Embryonic facial prominence (tissue), 1 donor: ENCODE results near the gene SRPK1.

Experiments used
- DNase-seq: peaks from one replicate; pipeline ENCODE4 v3.0.0-alpha.2; 2016; ENCODE audit errors: extremely low spot score

SRPK1 gene

DNA sequence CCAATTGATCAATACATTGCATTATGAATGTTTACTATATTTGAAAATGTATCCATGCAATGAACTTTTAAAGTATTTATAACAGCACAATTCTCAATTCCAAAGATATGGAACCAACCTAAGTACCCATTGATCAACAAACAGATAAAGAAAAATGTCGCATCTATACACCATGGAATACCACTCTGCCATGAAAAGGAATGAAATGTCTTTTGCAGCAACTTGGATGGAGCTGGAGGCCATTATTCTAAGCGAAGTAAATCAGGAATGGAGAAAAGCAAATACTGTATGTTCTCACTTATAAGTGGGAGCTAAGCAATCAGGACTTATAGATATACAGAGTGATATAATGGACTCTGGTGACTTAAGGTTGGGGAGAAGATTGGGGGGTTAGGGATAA, 22.9 kb downstream of the SRPK1 start:
- no peak for DNase-seq

DNA sequence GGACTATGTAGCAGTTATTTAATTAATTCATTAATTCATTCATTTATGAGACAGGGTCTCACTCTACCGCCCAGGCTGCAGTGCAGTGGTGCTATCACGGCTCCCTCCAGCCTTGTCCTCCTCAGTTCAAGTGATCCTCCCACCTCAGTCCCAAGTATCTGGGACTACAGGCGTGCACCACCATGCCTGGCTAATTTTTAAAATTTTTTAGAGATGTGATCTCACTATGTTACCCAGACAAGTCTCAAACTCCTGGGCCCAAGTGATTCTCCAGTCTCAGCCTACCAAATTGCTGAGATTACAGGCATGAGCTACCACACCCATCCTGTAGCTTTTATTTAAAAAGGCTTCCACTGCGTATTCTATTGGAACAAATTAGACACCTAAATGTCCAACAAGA, 23.4 kb downstream of the SRPK1 start:
- DNase-seq: no peak

DNA sequence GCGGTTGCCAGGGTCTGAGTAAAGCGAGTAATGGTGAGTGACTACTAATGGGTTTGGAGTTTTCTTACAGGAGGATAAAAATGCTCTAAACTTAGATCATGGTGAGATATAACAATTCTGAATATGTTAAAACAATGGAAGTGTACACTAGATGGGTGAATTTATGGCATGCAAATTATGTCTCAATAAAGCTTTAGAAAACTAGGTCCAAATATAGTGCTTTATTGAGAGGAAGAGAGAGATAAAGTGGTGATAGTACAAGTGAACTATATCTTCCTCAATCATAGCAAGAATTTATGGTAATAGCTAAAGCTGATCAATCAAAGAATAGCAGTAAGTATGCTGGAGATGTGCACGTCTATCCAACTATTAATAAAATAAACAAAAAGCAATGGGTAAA, 23.9 kb downstream of the SRPK1 start:
- no peak for DNase-seq

DNA sequence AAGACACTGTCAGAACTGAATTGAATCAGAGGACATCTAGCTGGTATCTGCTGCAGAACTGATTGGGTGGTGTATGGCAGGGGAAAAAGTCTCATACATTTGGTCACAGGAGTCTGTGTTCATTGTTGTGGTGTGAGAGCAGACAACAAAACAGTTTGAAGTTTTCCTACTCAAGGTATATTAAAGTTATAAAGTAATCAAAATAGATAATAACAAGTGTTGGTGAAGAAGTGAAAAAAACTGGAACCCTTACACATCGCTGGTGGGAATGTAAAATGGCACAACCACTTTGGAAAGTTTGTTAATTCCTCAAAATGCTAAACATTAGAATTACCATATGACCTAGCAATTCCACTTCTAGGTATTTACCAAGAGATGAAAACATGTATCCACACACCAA, 24.7 kb downstream of the SRPK1 start:
- DNase-seq: no peak

DNA sequence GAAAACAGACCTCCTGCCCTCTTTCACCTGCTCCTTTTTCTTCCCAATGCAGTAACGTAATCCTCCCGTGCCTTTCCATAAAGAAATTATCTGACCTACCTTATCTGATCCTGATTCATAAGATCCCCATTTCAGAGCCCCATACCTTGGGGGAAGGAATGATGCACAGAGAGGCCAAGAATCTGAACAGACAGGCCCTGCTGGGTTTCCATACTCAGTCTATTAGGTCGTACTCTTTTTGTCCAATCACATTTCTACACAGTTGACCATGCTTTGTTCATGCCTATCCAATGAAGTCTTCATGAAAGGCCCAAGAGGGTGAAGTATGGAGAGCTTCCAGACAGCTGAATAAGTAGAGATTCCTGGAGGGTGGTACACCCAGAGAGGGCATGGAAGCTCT, 25.3 kb downstream of the SRPK1 start:
- DNase-seq: no peak

DNA sequence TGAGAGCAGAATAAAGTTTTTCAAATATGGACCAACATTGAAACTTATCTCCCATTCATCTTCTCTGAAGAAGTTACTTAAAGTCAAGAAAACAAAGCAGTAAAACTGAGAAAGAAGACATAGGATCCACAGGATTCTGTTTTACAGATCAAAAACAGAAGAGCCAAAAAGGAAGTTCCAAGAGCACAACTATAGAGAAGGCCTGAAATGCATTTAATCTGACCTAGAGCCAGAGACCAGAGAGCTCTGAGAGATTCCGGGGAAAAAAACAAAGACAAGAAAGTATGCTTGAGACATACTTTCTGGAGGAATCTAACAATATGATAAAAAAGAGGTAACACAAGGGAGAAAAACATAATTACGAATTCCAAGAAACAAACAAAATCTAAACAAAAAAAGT, 26.1 kb downstream of the SRPK1 start:
- no peak for DNase-seq

DNA sequence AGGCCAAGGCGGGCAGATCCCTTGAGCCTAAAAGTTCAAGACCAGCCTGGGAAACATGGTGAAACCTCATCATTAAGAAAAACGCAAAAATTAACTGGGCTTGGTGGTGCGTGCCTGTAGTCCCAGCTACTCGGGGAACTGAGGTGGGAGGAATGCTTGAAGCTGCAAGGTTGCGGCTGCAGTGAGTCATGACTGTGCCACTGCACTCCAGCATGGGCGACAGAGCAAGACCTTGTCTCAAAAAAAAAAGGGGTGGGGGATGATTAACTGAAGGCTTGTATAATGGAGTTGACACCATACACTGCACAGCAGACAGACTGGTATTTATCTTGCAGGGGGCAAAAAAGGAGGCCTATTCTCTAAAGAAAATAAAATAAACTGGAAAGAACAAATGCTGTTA, 27.7 kb downstream of the SRPK1 start:
- DNase-seq: no peak

DNA sequence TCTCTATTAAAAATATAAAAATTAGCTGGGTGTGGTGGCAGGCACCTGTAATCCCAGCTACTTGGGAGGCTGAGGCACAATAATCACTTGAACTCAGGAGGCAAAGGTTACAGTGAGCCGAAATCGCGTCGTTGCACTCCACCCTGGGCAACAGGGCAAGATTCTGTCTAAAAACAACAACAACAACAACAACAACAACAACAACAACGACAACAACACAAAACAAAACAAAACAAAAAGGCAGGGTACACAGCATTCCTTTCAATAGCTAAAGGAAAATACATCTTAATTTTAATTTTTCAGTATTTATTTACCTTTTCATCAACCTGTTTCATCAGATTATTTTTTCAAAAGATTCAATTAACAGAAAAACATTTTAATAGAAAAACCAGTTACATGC, 28.4 kb downstream of the SRPK1 start:
- no peak for DNase-seq

DNA sequence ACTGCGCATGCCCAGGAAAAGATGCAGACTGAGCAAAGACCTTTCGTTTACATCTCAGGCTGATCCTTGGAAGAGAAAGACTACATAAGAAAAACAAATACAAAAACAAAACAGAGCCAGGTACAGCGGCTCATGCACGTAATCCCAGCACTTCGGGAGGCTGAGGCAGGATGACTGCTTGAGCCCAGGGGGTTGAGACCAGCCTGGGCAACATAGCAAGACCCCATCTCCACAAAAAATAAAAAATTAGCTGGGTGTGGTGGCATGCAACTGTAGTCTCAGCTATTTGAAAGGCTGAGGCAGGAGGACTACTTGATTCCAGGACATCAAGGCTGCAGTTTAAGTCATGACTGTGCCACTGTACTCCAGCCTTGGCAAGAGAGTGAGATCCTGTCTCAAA, 41.7 kb downstream of the SRPK1 start:
- no peak for DNase-seq

DNA sequence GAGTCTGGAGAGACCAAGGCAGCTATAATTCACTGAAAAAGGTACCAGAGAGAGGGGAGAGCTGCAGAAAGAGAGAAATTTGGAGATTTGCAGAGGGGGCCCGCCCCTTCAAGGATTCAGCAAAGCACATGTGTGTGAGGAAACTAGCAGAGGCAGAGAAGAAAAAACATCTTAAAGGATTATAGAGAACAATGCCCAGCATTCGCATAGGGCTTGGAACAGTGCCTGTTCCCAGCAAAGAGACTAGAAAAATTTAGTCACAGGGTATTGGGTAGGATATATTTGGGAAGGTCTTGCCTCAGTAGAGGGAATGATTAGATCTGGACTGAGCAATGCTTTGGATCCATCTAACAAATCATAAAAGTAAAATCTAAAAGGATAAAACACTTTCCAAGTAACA, 44.0 kb downstream of the SRPK1 start:
- no peak for DNase-seq

DNA sequence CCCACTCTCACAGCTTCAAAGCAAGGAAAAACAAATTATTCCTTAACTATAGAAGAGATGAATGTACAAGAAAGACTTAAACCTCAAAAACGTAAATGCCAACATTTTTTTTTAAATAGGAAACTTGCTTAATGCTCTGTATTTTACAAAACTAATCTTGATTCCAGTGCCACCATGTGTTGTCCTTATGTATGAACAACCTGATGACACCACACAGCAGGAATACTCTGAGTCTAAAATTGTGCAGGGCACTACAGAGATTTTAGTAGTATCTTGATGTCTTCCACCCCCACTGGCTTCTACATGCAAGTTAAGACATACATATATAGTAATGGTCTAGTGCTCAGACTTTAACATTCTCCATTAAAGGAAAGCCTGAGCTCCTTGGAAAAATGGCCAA, 46.2 kb downstream of the SRPK1 start:
- no peak for DNase-seq

DNA sequence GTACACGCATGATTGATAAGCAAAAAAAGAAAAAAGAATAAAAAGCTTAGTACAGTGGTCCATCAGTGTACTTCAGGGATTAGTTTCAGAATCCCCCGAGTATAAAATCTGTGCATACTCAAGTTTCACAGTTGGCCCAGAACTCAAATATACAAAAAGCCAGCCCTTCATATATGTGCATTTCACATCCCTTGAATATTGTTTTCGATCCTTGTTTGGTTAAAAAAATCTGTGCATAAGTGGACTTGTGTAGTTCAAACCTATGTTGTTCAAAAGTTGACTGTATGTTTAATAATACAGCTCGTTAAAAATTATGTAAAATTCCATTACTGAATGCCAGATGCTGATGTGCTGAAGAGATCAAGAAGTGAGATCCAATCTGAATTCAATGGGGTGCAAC, 61.5 kb downstream of the SRPK1 start:
- no peak for DNase-seq

DNA sequence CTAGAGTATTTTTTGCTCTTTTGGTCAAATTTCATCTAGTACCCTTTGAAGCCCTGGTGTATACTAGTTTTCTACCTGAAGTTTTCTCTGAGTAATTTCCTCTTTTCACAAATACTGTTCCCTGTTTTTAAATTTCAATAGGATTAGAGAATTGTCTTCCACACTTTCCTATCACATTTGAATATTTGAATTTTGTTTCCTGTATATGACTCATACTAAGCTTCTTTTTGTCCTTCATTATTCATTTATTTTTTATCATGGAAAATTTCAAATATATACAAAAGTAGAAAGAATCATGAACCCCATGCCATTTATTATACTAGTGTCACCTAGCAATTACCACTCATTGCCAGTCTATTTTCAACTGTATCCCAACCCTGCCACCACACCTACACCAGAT, 63.0 kb downstream of the SRPK1 start:
- no peak for DNase-seq

DNA sequence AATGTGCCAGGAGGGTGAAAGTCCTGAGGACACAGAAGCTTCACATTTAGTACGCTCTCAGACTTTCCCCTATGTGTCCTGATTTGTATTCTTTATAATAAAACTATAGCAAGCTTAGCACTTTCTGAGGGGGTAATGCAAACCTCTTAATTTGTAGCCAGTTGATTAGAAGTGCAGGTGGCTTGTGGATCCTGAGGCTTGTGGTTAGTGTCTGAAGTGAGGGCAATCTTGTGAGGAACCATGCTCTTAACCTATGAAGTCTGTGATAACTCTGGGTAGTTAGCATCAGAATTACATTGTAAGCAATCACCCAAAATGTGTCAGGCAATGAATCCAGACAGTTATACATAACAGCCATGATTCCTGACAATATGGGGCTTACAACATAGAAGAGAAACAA, 64.6 kb downstream of the SRPK1 start:
- DNase-seq: no peak

DNA sequence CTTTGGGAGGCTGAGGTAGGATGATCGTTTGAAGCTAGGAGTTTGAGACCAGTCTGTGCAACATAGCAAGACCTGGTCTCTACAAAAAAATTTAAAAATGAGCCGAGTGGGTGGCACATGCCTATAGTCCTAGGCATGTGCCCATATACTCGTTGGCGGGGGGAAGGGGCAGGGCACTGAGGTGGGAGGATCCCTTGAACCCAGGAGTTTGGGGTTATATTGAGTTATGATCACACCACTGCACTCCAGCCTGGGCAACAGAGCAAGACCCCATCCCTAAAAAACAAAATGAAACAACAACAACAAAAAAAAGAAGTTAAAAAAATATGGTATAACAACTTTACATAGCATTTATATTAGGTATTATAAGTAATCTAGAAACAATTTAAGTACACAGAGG, 67.9 kb downstream of the SRPK1 start:
- no peak for DNase-seq

DNA sequence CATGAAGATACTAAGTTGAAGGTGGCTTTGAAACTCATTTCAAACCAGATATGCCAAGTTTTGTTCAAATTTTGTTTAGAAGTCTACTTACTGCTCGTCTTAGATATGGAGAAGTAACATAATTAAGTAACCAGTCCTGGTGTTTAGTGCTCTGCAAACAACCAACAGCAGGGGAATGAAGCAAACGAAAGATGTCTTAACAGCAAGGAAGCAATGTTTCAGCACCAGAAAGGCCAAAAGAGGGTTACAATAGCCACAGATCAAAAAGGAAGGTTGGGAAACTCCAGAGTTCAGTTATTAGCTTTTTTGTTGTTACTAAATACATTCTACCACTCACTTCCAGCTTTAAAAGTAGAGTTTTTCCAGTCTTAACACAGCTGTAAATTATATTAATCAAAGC, 70.7 kb downstream of the SRPK1 start:
- DNase-seq: no peak

DNA sequence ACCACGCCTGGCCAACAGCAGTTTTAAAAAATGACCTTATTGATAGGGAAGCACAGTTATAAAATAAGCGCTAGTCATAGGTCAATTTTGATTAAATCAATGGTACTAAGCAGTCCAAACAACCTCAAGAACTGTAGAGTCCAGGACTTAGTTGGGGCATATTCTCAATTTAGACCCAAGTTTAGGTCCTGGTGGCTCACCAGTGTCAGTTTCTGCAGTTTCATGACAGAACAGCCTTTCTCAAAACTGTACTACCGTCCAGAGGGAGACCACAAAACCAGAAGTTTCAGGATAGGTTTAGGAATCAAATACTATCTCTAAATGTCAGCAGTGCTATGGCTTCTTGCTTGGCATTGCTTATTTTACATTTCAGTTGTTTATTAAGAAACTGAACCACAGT, 76.6 kb downstream of the SRPK1 start:
- no peak for DNase-seq

DNA sequence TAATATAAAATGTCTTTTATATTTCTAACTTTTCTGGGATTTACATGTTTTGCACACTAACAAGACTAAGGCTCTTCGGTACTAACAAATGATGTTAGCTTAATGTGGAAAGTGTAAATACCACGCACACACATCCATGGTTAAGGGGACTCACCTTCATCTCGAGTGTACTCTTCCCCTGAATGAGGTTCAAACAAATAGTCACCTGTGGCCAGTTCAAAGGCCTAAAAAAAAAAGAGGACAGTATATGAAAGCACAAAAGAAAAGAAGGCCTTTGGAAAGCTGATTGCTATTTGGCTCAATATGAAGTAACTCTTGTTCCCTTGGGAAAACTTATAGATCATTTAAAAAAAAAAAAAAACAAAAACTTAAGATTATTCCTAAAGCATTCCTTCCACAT, 78.5 kb downstream of the SRPK1 start:
- DNase-seq: no peak

DNA sequence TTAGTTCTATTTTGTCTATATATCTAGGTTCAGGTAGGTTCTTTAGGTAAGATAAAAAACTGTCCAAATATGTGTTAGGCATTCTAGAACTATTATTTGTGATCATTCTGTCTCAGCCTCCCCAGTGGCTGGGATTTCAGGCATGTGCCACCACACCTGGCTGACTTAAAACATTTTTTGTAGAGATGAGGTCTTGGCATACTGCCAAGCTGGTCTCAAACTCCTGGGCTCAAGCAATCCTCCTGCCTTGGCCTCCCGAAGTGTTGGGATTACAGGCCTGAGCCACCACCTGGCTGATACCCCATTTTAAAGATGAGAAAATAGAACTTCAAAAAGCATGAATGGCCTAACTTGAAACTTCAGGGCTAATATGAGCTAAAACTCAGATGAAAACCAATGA, 81.9 kb downstream of the SRPK1 start:
- DNase-seq: no peak

DNA sequence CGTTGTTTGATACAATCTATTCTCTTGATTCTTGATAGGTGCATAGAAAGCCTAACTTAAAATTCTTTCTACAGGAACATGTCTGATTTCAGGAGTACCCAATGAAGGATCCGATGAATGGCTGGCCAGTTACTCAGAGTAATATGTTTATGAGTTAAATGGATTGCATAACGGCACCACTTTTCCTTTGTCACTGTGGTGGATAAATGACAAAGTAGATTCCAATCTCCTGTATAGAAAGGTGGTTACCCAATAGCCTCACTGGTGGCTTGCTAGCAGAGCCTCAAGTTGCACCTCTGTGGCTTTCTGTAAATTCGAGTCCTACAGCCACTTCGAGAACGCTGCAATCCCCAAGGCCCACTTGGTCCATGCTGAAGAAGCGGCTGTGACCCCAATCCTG, 87.4 kb downstream of the SRPK1 start:
- DNase-seq: no peak

DNA sequence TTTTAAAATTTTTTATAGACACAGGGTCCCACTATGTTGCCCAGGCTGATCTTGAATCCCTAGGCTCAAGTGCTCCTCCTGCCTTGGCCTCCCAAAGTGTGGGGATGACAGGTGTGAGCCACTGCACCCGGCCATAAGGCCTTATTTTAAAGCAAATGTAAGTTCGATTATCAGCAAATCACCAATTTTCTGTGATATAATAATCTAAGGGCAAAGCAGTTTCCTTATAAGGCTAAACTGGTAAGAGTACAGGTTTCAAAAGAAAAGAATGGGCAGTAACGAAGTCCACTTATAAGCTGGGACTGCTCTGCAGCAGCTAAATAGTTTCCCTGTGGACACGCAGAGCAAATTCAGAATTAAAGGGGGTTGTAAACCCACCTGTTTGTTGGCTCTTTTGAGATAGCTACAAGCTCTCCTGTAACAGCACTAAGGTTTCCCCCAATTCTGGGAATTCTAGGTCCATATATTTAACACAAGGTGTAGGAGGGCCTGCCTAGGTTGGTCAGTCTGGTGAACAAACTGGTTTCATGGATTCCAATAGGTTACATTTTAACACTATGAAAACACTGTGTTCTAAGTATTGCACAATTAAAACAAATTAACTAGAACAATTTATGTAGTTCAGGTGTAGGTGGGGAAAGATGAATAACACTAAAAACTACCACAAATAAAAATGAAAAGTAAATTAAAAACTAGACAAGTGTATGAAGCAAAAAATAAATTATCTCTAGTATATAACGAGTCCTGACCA, 89.5 kb downstream of the SRPK1 start:
- DNase-seq: no peak

DNA sequence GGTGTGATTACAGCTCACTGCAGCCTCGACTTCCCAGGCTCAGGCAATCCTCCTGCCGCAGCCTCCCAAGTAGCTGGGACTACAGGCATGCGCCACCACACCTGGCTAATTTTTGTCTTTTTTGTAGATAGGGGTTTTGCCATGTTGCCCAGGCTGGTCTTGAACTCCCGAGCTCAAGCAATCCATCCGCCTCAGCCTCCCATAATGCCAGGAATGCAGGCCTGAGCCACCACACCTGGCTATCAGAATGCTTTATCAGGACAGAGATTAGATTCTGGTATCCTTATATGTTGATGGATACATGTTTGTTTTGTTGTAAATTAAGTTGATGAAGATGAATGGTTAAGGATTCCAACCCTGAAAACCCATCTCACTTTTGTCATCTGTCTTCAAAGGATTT, 91.6 kb downstream of the SRPK1 start:
- DNase-seq: no peak

DNA sequence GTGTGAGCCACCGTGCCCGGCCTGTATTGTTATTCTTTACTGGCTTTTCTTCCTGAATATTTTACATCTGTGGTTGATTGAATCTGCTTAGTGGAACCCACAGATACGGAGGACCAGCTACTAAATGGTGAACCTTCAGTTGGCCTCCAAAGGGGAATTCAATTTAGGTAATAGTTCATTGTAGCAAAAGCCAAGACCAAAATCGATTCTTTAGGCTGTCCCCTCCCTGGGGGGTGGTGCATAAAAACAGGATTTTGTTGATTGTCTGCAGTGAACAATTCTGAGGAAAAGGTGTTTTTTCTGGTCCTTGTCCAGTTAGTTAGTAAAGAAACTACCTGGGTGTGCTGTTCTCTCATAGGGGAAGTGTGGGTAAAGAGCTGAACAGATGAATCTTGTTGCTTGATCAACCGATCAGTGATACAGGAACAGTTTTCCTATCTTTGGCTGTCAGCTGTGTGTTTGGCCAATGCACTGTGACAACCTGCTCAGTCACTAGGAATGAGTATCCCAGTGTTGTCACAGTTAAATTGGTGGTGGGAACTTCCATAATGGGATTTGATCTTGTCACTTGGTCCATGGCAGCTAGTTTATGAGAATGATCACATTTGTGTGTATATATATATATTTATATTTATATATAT, 96.2 kb downstream of the SRPK1 start:
- DNase-seq: no peak

DNA sequence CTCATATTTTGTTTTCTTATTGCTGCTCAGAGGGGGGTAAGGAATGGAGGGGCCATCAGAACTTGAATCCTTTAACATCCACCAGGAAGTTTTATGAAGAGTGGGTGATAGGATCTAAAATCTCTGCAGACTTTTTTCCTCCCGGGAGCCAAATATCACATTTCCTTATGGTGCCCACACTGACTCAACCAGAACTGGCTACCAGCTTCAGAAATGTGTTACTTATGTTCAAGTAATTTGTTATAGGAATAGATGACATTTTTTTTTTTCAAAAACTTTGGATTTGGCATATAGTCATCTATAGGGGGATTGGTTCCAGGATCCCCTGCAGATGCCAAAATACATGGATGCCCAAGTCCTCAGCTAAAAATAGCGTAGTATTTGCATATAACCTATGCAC, 97.3 kb downstream of the SRPK1 start:
- DNase-seq: no peak
